ENCODE data around the gene FBH1.

FBH1 gene

DNA sequence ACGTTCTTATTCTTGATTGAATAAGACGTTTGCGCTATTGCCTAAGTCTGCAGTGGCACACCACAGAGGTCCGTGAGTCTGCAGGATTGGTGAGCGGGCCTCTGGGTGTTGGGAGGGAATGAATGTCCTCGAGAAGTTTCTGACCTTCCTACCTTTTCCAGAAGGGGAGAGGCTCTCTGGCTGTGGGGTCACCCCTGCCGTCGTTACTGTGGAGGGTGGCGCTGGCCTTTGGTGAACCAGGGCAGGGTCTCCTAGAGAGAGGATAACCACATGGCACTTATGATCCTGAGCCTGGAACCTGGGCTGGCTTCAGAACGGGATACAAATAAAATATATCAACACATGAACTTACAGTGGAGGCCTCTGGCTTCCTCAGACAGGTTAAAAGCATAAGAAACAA, 73.5 kb downstream of the FBH1 start:
- Histone ChIP-seq H3K79me2 (ENCODE audit: insufficient read depth, low read length) (no peaks in the 10 kb centered on the region), H3K36me3 (ENCODE audit: insufficient read depth, low read length) (no peaks in the 10 kb centered on the region; the same call in 1 of the 2 replicates), H3F3A (ENCODE audit: insufficient read depth, low read length) (no peaks in the 10 kb centered on the region), H3K9me2 (ENCODE audit: low read depth, low read length) (no peaks in the 10 kb centered on the region), H3K27me3 (ENCODE audit: insufficient read depth, low read length) (peaks cover 6% of the 10 kb centered on the region; the same call in 1 of the 2 replicates), H3K4me2 (ENCODE audit: low read length) (no peak overlapping the region), H3K4me3 (ENCODE audit: low read depth, low read length, poor library complexity, severe bottlenecking) (no peak overlapping the region), H3K9ac (ENCODE audit: low read length) (no peak overlapping the region), H2AFZ (ENCODE audit: low read length) (no peak overlapping the region), H3K27ac (ENCODE audit: low read depth, low read length, poor library complexity, severe bottlenecking) (no peak overlapping the region), H3K4me1 (ENCODE audit: insufficient read depth, low read length, severe bottlenecking) (no peaks in the 10 kb centered on the region), H3K9me3 (ENCODE audit: low read length) (no peaks in the 10 kb centered on the region), H4K20me1 (ENCODE audit: insufficient read depth, low read length) (no peaks in the 10 kb centered on the region)
- TF ChIP-seq, protein P1, sequence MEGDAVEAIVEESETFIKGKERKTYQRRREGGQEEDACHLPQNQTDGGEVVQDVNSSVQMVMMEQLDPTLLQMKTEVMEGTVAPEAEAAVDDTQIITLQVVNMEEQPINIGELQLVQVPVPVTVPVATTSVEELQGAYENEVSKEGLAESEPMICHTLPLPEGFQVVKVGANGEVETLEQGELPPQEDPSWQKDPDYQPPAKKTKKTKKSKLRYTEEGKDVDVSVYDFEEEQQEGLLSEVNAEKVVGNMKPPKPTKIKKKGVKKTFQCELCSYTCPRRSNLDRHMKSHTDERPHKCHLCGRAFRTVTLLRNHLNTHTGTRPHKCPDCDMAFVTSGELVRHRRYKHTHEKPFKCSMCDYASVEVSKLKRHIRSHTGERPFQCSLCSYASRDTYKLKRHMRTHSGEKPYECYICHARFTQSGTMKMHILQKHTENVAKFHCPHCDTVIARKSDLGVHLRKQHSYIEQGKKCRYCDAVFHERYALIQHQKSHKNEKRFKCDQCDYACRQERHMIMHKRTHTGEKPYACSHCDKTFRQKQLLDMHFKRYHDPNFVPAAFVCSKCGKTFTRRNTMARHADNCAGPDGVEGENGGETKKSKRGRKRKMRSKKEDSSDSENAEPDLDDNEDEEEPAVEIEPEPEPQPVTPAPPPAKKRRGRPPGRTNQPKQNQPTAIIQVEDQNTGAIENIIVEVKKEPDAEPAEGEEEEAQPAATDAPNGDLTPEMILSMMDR (IDR thresholded peaks at IDR 0.05; ENCODE audit: low read length): no peak
- no peak for TF ChIP-seq EZH2 (IDR thresholded peaks at IDR 0.05; ENCODE audit: borderline replicate concordance, low read length)

DNA sequence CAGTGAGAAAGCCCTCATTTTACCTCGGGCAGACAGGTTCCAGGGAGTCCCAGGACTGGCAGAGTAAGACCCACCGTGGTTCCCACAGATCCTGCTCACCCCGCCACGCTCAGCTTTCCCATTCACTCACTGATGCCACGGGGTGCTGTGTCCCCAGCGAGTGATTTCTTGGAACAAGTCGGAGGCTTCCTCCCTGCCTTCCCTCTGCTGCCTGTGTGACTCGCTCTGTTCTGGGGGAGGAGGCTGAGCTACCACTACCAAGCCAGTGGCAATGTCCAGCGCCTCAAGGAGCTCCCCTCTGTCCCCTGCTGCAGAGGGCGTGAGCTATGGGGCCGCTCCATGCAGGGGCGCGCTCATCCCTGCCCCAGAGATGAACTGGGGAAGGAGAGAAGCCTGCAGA, 74.7 kb downstream of the FBH1 start:
- H3F3A ChIP-seq (ENCODE audit: insufficient read depth, low read length): no peaks in the 10 kb centered on the region
- H2AFZ ChIP-seq (ENCODE audit: low read length): no peak overlapping the region
- no peaks in the 10 kb centered on the region for H3K27me3 ChIP-seq (ENCODE audit: insufficient read depth, low read length)
- H3K9ac ChIP-seq (ENCODE audit: low read length): no peak overlapping the region
- H4K20me1 ChIP-seq (ENCODE audit: insufficient read depth, low read length): no peaks in the 10 kb centered on the region
- H3K4me2 ChIP-seq (ENCODE audit: low read length): no peak overlapping the region
- TF ChIP-seq, protein P1 (IDR thresholded peaks at IDR 0.05; ENCODE audit: low read length): no peak
- no peak for TF ChIP-seq EZH2 (IDR thresholded peaks at IDR 0.05; ENCODE audit: borderline replicate concordance, low read length)
- H3K36me3 ChIP-seq (ENCODE audit: insufficient read depth, low read length): no peaks in the 10 kb centered on the region; the same call in 1 of the 2 replicates
- no peaks in the 10 kb centered on the region for H3K9me3 ChIP-seq (ENCODE audit: low read length)
- no peaks in the 10 kb centered on the region for H3K4me1 ChIP-seq (ENCODE audit: insufficient read depth, low read length, severe bottlenecking)
- no peak overlapping the region for H3K27ac ChIP-seq (ENCODE audit: low read depth, low read length, poor library complexity, severe bottlenecking)
- no peak overlapping the region for H3K4me3 ChIP-seq (ENCODE audit: low read depth, low read length, poor library complexity, severe bottlenecking)
- H3K79me2 ChIP-seq (ENCODE audit: insufficient read depth, low read length): no peaks in the 10 kb centered on the region
- H3K9me2 ChIP-seq (ENCODE audit: low read depth, low read length): no peaks in the 10 kb centered on the region

DNA sequence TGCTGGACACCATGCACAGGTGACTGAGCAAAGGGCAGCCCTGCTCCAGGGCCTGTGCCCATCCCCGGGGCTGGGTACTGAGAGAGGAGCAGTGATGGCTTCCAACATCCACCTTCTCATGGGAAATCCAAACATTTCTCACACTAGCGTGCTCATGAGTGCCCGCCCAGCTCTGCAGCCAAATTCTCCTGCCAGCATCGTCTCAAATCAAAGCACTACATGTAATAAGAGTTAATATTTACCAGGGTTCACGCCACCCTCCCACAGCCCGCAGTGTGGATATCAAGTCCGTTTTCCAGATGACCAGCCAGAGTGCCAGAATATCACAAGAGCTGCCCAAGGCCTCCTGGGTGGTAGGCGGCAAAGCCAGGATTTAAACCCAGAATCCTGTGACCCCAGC, 75.2 kb downstream of the FBH1 start:
- Histone ChIP-seq H3K9me3 (ENCODE audit: low read length) (no peaks in the 10 kb centered on the region), H3K4me2 (ENCODE audit: low read length) (no peak overlapping the region), H3K27me3 (ENCODE audit: insufficient read depth, low read length) (no peaks in the 10 kb centered on the region), H3F3A (ENCODE audit: insufficient read depth, low read length) (no peaks in the 10 kb centered on the region), H3K9me2 (ENCODE audit: low read depth, low read length) (no peaks in the 10 kb centered on the region), H3K36me3 (ENCODE audit: insufficient read depth, low read length) (no peaks in the 10 kb centered on the region; the same call in 1 of the 2 replicates), H4K20me1 (ENCODE audit: insufficient read depth, low read length) (no peaks in the 10 kb centered on the region), H3K79me2 (ENCODE audit: insufficient read depth, low read length) (no peaks in the 10 kb centered on the region), H3K4me1 (ENCODE audit: insufficient read depth, low read length, severe bottlenecking) (no peaks in the 10 kb centered on the region), H3K27ac (ENCODE audit: low read depth, low read length, poor library complexity, severe bottlenecking) (no peak overlapping the region), H3K4me3 (ENCODE audit: low read depth, low read length, poor library complexity, severe bottlenecking) (no peak overlapping the region), H3K9ac (ENCODE audit: low read length) (no peak overlapping the region), H2AFZ (ENCODE audit: low read length) (no peak overlapping the region)
- no peak for TF ChIP-seq EZH2 (IDR thresholded peaks at IDR 0.05; ENCODE audit: borderline replicate concordance, low read length)
- TF ChIP-seq, protein P1 (IDR thresholded peaks at IDR 0.05; ENCODE audit: low read length): no peak

Measured in OCI-LY1 (cell line).